Naive thymus-derived CD8-positive, alpha-beta T cell (primary cell): ENCODE measurements around the gene ATL2. TPM values are rescaled to one million over a fixed set of nuclear protein-coding genes. Genes with fewer than 3 reads are reported as not detected.
A peak's percentile ranks its signal among the peaks of the same experiment; 100 is the strongest.
"Not testable (repeated sequence)": the region's sequence is repeated elsewhere in the genome, so short reads cannot be mapped to it uniquely, and the experiment has no call there.

Source experiments
- ATAC-seq, 2 donors: fragments of 150-1000 bp; cut with Tn5 transposase in 1 of 2; sonication (Bioruptor Pico), chemical (Tn5 transposase) in 1 of 2; 1 replicate in 1 of 2; 2 replicates in 1 of 2; pipeline ENCODE4 v1.10.0; 2021; ENCODE audit warnings: mild to moderate bottlenecking in 2 of 2, moderate library complexity in 2 of 2
- POLR2A ChIA-PET: fragments of 350-600 bp; sonication (Branson Sonifier 250); formaldehyde crosslinking; loops from one replicate; lab custom pipeline; 2021; ENCODE audit warnings: antibody characterized with exemption; lab: Charles Lee
- DNase-seq, 10 donors: peaks; one replicate each; pipeline versions ENCODE4 v3.0.0 to v3.0.0-alpha.2; 2020 to 2022
- H3K27ac Mint-ChIP-seq, 10 donors: one replicate each; pipeline ENCODE4 v1.8.0; 2020 to 2022; ENCODE audit warnings: mild to moderate bottlenecking in 10 of 10, mixed read lengths in 10 of 10, moderate library complexity in 4 of 10, inconsistent platforms in 1 of 10
- H3K27me3 Mint-ChIP-seq, 5 donors: one replicate each; pipeline ENCODE4 v1.8.0; 2021 to 2022; ENCODE audit warnings: mixed read lengths in 5 of 5
- H3K36me3 Mint-ChIP-seq, 3 donors: one replicate each; pipeline ENCODE4 v1.8.0; 2020 to 2022; ENCODE audit warnings: mixed read lengths in 3 of 3, mild to moderate bottlenecking in 2 of 3, inconsistent platforms in 1 of 3
- H3K4me1 Mint-ChIP-seq, 4 donors: one replicate each; pipeline ENCODE4 v1.8.0; 2021 to 2022; ENCODE audit warnings: mixed read lengths in 4 of 4
- H3K4me3 Mint-ChIP-seq, 10 donors: one replicate each; pipeline ENCODE4 v1.8.0; 2020 to 2022; ENCODE audit warnings: mild to moderate bottlenecking in 10 of 10, mixed read lengths in 10 of 10, moderate library complexity in 6 of 10, inconsistent platforms in 1 of 10
- H3K9me3 Mint-ChIP-seq, 9 donors: one replicate each; pipeline ENCODE4 v1.8.0; 2020 to 2022; ENCODE audit warnings: mixed read lengths in 9 of 9, mild to moderate bottlenecking in 3 of 9, inconsistent platforms in 1 of 9, moderate library complexity in 1 of 9
- polyA plus RNA-seq, 3 donors: library from polyadenylated mRNA; unstranded; fragments of 300-500 nt; fragmentation: Illumina TruSeq; gene quantifications; one replicate each; pipeline ENCODE4 v1.2.3, GENCODE V29; 2021
- total RNA-seq, 8 experiments: library from RNA in 2 of 8; stranded (reverse) in 2 of 8; gene quantifications; one replicate each; pipeline ENCODE4 v1.2.3 and lab custom pipeline; 2021 to 2026

Gene ATL2
- total and polyA plus RNA-seq, 5 experiments from 2014 or later, result 10.6 to 71.8 (median 24.2) TPM

GRCh38 chr2:38360177-38360576 is 16.9 kb downstream of the ATL2 start:
- Mint-ChIP-seq H3K27me3 (no peaks in the 10 kb centered on the region), H3K4me3 (no peak overlapping the region), H3K27ac (peak overlapping the region in 1 of 10 donors; percentile 65), H3K9me3 (no peaks in the 10 kb centered on the region), H3K36me3 (peaks cover 0 to 34% (median 3%) of the 10 kb centered on the region in 3 donors), H3K4me1 (peaks cover 4 to 33% (median 27%) of the 10 kb centered on the region in 4 donors)
- ATAC-seq, result no peak
- POLR2A ChIA-PET, result interaction anchor here (0.6 to 0.7 kb wide), 3 partner anchors 42 to 435 kb away, joined by 4 to 7 read pairs (median 4); partner anchors contain the start of gene RMDN2
- DNase-seq, result no peak

DNA sequence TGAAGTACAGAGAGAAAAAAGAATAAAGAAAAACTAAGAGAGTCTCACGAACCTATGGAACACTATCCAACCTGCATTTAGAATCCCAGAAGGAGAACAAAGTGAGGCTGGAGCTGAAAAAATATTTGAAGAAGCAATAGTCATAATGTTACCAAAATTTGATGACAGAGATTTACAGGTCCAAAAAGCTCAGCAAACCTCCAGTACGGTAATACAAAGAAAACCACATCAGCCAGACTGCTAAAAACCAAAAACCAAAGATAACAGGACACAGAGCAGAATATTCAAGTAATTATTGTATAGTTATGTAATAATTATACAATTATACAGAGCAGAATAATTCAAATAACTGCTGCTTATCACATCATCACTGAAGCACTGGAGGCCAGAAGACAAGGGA is 23.7 kb downstream of the ATL2 start:
- Mint-ChIP-seq H3K9me3 (peaks cover 0 to 2% (median 0%) of the 10 kb centered on the region in 9 donors), H3K36me3 (peaks cover 5 to 41% (median 18%) of the 10 kb centered on the region in 3 donors), H3K27me3 (no peaks in the 10 kb centered on the region), H3K4me1 (peaks cover 18 to 33% (median 31%) of the 10 kb centered on the region in 4 donors), H3K27ac (peak overlapping the region in 1 of 10 donors; percentile 66), H3K4me3 (peak overlapping the region in 5 of 10 donors; percentile 2 to 28 (median 19))
- POLR2A ChIA-PET, result no interaction called here
- DNase-seq (no peak), ATAC-seq (no peak)

DNA sequence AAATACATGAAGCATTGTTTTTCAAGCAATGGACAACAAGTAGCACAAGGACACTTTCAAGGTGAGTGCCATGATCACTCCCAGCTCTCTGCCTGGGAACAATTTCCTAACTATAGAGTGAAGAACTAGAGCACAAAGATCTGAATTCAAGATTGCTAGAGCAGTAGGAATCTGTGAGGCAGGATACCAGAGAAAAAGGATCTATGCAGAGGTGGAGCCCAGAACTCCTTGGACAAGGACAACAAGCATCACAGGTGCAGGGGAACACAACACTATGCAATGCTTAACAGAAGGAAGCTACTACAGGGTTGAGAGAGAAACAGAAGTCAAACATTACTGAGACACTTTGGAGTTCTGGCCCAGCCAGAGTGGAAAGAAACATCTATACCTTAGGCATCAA is 24.7 kb downstream of the ATL2 start:
- DNase-seq (no peak), ATAC-seq (no peak)
- peaks cover 5 to 34% (median 18%) of the 10 kb centered on the region in 3 donors for H3K36me3 Mint-ChIP-seq
- no peak overlapping the region for H3K4me3 Mint-ChIP-seq
- H3K27ac Mint-ChIP-seq, result peak overlapping the region in 2 of 10 donors; percentile 45 to 63
- H3K4me1 Mint-ChIP-seq, result peaks cover 18 to 33% (median 32%) of the 10 kb centered on the region in 4 donors
- no peaks in the 10 kb centered on the region for H3K27me3 Mint-ChIP-seq
- POLR2A ChIA-PET, result no interaction called here
- H3K9me3 Mint-ChIP-seq, result peaks cover 0 to 2% (median 0%) of the 10 kb centered on the region in 9 donors

GRCh38 chr2:38345323-38346038 is 31.6 kb downstream of the ATL2 start:
- Mint-ChIP-seq H3K27me3 (no peaks in the 10 kb centered on the region), H3K27ac (no peak overlapping the region), H3K36me3 (peaks cover 17 to 43% (median 26%) of the 10 kb centered on the region in 3 donors), H3K9me3 (peaks cover 0 to 10% (median 0%) of the 10 kb centered on the region in 9 donors), H3K4me1 (peaks cover 5 to 9% (median 6%) of the 10 kb centered on the region in 4 donors), H3K4me3 (no peak overlapping the region)
- DNase-seq (no peak), ATAC-seq (no peak)
- POLR2A ChIA-PET, result no interaction called here

GRCh38 chr2:38344813-38345212 is 32.3 kb downstream of the ATL2 start:
- H3K27ac Mint-ChIP-seq, result no peak overlapping the region
- POLR2A ChIA-PET, result no interaction called here
- H3K27me3 Mint-ChIP-seq, result no peaks in the 10 kb centered on the region

DNA sequence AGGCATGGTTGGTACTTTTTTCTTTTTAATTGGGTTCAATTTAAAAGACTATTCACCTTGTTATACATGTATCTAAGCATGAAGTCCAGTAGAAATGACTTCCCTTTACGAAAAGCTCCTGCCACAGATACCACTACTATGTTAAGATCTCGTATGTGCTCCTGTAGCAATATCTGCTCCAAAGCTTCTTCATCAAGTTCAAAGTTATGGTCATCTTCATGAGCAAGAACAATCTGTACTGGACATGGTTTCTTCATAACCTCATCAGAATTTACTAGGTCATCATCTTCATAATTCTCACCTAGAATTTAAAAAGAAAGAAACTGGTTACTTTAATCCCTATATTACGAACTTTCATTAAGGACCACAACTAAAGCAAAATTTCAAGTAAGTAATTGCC is 33.9 kb downstream of the ATL2 start:
- no peak overlapping the region for H3K27ac Mint-ChIP-seq
- POLR2A ChIA-PET, result interaction anchor here (0.5 to 0.7 kb wide), 2 partner anchors 16 to 73 kb away, joined by 3 to 5 read pairs; no protein-coding TSS in a partner anchor
- peaks cover 0 to 10% (median 0%) of the 10 kb centered on the region in 9 donors for H3K9me3 Mint-ChIP-seq
- ATAC-seq (no peak), DNase-seq (no peak)
- H3K4me1 Mint-ChIP-seq, result peaks cover 0 to 5% (median 2%) of the 10 kb centered on the region in 4 donors
- H3K27me3 Mint-ChIP-seq, result no peaks in the 10 kb centered on the region
- peaks cover 12 to 55% (median 40%) of the 10 kb centered on the region in 3 donors for H3K36me3 Mint-ChIP-seq
- H3K4me3 Mint-ChIP-seq, result no peak overlapping the region

More at GRCh38 chr2:38344813-38345212, 32.3 kb downstream of the ATL2 start:
- no peak overlapping the region for H3K4me3 Mint-ChIP-seq
- peaks cover 0 to 5% (median 2%) of the 10 kb centered on the region in 4 donors for H3K4me1 Mint-ChIP-seq
- no peak for DNase-seq
- H3K36me3 Mint-ChIP-seq, result peaks cover 12 to 45% (median 31%) of the 10 kb centered on the region in 3 donors
- H3K9me3 Mint-ChIP-seq, result peaks cover 0 to 10% (median 0%) of the 10 kb centered on the region in 9 donors
- ATAC-seq, result no peak

DNA sequence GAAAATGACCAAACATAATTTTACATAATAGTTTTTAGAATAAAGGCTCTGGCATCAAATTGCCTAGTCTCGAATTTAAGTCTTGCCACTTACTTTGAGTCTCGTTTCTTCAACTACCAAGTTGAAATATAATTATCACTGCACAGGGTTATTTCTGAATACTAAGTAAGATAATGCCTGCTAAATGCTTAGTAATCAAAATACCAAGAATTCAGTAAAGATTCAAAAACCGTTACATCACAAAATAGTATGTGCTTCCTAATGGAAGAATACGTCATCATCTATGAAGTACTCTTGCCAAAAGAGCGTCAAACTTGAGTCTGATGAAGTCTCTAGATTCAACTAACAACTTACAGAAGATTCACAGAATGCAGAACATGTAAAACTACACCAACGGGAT is 40.5 kb downstream of the ATL2 start:
- Mint-ChIP-seq H3K9me3 (peaks cover 0 to 6% (median 0%) of the 10 kb centered on the region in 9 donors), H3K4me1 (peaks cover 0 to 6% (median under 1%) of the 10 kb centered on the region in 4 donors), H3K36me3 (peaks cover 0 to 60% (median 26%) of the 10 kb centered on the region in 3 donors), H3K27ac (no peak overlapping the region), H3K4me3 (no peak overlapping the region), H3K27me3 (no peaks in the 10 kb centered on the region)
- ATAC-seq (no peak), DNase-seq (no peak)
- POLR2A ChIA-PET, result no interaction called here

DNA sequence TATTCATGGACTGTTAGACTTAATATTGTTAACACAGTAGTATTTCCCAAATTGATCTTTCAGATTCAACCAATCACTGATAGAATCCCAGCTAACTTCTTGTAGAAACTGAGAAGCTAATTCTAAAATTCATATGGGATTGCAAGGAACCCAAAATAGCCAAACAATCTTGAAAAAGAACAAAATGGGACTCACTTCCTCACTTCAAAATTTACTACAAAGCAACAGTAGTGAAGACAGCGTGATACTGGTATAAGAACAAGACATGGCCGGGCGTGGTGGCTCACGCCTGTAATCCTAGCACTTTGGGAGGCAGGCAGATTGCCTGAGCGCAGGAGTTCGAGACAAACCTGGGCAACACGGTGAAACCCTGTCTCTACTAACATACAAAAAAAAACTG is 46.3 kb downstream of the ATL2 start:
- Mint-ChIP-seq H3K4me3 (no peak overlapping the region), H3K4me1 (peaks cover 6 to 30% (median 24%) of the 10 kb centered on the region in 4 donors), H3K27me3 (no peaks in the 10 kb centered on the region), H3K9me3 (peaks cover 0 to 35% (median 13%) of the 10 kb centered on the region in 9 donors), H3K36me3 (peaks cover 10 to 41% (median 33%) of the 10 kb centered on the region in 3 donors), H3K27ac (no peak overlapping the region)
- no peak for DNase-seq
- POLR2A ChIA-PET, result interaction anchor here (0.6 to 0.7 kb wide), 2 partner anchors 55 to 130 kb away, joined by 3 to 9 read pairs; no protein-coding TSS in a partner anchor
- no peak for ATAC-seq

- peak overlapping the region in 1 of 10 donors; percentile 44 for H3K27ac Mint-ChIP-seq
Measured at GRCh38 chr2:38327580-38327979, 49.5 kb downstream of the ATL2 start.

GRCh38 chr2:38323623-38324022 is 53.5 kb downstream of the ATL2 start:
- peaks cover 1 to 51% (median 3%) of the 10 kb centered on the region in 3 donors for H3K36me3 Mint-ChIP-seq
- no peak overlapping the region for H3K4me3 Mint-ChIP-seq
- peaks cover 0 to 3% (median 1%) of the 10 kb centered on the region in 9 donors for H3K9me3 Mint-ChIP-seq
- H3K27ac Mint-ChIP-seq, result peak overlapping the region in 3 of 10 donors; percentile 7 to 21 (median 17)
- POLR2A ChIA-PET, result no interaction called here
- DNase-seq (no peak), ATAC-seq (no peak)
- H3K27me3 Mint-ChIP-seq, result no peaks in the 10 kb centered on the region
- H3K4me1 Mint-ChIP-seq, result peaks cover 18 to 50% (median 36%) of the 10 kb centered on the region in 4 donors

More at GRCh38 chr2:38327580-38327979, 49.5 kb downstream of the ATL2 start:
- ATAC-seq (no peak), DNase-seq (no peak)
- no peaks in the 10 kb centered on the region for H3K27me3 Mint-ChIP-seq
- POLR2A ChIA-PET, result no interaction called here
- H3K4me1 Mint-ChIP-seq, result peaks cover 9 to 44% (median 35%) of the 10 kb centered on the region in 4 donors
- peaks cover 0 to 35% (median 13%) of the 10 kb centered on the region in 9 donors for H3K9me3 Mint-ChIP-seq
- peaks cover 10 to 42% (median 29%) of the 10 kb centered on the region in 3 donors for H3K36me3 Mint-ChIP-seq
- no peak overlapping the region for H3K4me3 Mint-ChIP-seq

- Mint-ChIP-seq H3K4me1 (peaks cover 18 to 37% (median 26%) of the 10 kb centered on the region in 4 donors), H3K4me3 (no peak overlapping the region), H3K9me3 (no peaks in the 10 kb centered on the region), H3K27me3 (no peaks in the 10 kb centered on the region), H3K27ac (no peak overlapping the region), H3K36me3 (peaks cover 0 to 60% (median 0%) of the 10 kb centered on the region in 3 donors)
- ATAC-seq (no peak), DNase-seq (no peak)
- POLR2A ChIA-PET, result interaction anchor here (0.6 kb wide), 1 partner anchor 104 kb away, joined by 3 read pairs; no protein-coding TSS in a partner anchor
Measured at GRCh38 chr2:38322224-38322914, 54.7 kb downstream of the ATL2 start.

GRCh38 chr2:38319240-38319639 is 57.8 kb downstream of the ATL2 start:
- H3K4me1 Mint-ChIP-seq, H3K27me3 Mint-ChIP-seq, ATAC-seq, DNase-seq, H3K4me3 Mint-ChIP-seq, H3K9me3 Mint-ChIP-seq, POLR2A ChIA-PET: not testable (repeated sequence)
- H3K27ac Mint-ChIP-seq, result peak overlapping the region in 3 of 10 donors; percentile 29 to 65 (median 32)
- peaks cover 0 to 74% (median 7%) of the 10 kb centered on the region in 3 donors for H3K36me3 Mint-ChIP-seq
